CD4-positive, alpha-beta T cell treated with Interleukin-15 for 4 hours (primary cell): ENCODE data around the gene TESMIN.

ENCODE experiments used
- DNase-seq: peaks from one replicate; pipeline ENCODE4 v3.0.0-alpha.2; 2020; ENCODE audit warnings: low spot score

Gene TESMIN

DNA sequence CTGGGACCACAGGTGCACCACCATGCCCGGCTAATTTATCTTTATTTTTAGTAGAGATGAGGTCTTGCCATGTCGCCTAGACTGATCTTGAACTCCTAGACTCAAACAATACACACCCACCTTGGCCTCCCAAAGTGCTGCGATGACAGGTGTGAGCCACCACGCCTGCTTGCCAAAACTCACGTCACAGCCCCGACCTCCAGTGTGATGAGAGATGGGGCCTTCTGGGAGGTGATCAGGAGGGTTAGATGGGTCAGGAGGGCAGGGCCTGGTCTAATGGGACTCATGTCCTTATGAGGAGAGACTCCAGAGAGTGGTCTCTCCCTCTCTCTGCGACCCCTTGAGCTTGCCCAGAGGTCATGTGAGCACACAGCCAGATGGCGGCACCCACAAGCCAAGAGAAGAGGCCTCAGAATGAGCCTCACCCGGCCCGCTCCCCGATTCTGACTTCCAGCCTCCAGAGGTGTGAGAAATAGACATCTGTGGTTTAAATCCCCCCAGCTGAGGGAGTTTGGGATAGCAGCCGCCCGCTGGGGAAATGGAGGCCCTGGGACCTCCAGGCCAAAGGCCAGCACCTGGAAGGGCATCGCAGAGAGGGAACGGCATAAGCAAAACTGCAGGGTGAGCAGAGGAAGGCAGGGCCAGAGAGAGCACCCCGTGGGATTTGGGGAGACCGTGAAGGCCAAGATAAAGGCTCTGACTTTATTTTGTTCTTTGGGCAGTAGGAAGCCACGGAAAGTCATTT lies 91.1 kb downstream of the TESMIN start:
- no peak for DNase-seq

DNA sequence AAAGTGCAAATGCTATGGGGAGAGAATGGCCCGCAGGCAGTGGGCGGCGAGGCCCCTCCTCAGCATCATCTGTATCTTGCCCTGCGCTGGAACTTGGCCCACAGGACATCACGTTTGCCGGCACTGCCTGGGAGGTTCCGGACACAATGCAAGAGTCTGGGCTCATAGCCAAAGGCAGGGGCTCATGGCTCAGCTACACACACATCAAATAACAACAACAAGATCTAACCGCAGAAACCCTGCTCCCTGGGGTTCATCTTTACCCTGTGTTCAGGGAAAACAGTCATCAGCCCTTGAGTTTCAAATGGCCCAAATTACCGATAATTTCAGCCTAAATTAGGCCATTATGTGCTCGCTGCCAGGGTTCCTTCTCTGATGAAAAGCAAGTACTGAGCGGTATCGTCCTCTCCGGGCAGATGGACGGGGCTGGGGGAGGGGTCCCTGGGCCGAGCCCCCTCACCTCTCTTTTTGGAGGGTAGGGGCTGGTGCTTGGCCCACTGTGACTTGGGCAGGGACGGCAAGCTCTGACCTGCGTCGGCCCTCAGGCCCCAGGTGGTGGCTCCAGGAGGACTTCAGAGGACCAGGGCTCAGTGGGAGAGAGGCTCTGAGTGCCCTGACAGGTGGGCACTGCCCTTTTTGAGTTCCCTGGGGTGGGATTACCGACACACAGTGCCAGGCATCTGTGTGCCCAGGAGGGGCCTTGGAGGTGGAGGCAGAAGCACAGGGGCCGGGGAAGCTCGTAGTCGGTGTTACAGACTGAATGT lies 92.0 kb downstream of the TESMIN start:
- DNase-seq, result no peak

DNA sequence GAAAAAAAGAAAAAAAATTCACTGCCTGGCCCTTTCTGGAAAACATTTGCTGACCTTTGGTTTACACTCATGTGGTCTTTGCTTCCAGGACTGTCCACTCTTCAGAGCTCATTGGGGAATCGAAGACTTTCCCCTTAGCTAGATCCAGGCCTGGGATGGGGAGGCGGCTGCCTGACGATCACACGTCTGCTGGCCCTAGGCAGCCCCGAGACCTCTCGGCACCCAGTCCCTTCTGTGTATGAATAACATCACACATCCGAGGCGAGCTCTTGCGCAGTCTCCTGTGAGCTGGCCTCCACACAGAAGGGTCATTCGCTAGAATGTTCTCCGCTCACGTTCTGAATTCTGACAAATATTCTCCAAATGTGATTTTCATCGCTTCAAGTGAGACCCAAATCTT lies 92.7 kb downstream of the TESMIN start:
- DNase-seq, result no peak

DNA sequence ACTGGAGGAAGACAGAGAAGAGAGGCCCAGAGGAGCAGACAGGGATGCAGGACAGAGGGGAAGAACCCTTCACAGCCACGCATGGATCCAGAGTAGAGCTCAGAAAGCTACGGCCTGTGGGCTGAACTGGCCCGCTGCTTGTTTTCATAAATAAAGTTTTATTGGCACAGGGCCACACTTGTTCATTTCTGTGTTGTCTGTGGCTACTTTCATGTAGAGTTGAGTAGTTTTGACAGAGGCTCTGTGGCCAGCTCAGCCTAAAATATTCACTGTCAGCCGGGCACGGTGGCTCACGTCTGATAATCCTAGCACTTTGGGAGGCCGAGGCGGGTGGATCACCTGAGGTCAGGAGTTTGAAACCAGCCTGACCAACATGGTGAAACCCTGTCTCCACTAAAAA lies 93.2 kb downstream of the TESMIN start:
- no peak for DNase-seq
